Thoracic aorta (tissue), 2 donors: Measurements from ENCODE around the gene CHDH. TPM values are rescaled to one million over a fixed set of nuclear protein-coding genes. Genes with fewer than 3 reads are reported as not detected.

Experiments
- ATAC-seq: fragments of 150-250 bp; one replicate; pipeline ENCODE4 v1.8.0; 2017; ENCODE audit warnings: low read depth; ENCODE audit not compliant: insufficient number of reproducible peaks, low FRiP score
- DNase-seq: peaks from one replicate; pipeline ENCODE4 v3.0.0-alpha.2; 2020; ENCODE audit warnings: low spot score
- H3K27ac ChIP-seq, 2 donors: fragments of 200-600 bp; sonication (generic); 1 replicate in 1 of 2; 2 replicates in 1 of 2; pipeline ENCODE4 v1.5.1; 2016; ENCODE audit warnings: mild to moderate bottlenecking in 2 of 2, moderate library complexity in 2 of 2
- H3K27me3 ChIP-seq: fragments of 200-600 bp; sonication (generic); replicated peaks from 2 replicates; pipeline ENCODE4 v1.6.0; 2016; ENCODE audit warnings: mild to moderate bottlenecking; ENCODE audit not compliant: insufficient read depth
- H3K36me3 ChIP-seq: fragments of 200-600 bp; sonication (generic); one replicate; pipeline ENCODE4 v1.5.1; 2016
- H3K4me1 ChIP-seq, 2 donors: fragments of 200-600 bp; sonication (generic); 1 replicate in 1 of 2; 2 replicates in 1 of 2; pipeline versions ENCODE4 v1.5.1 to v1.6.0; 2016; ENCODE audit warnings: low read depth in 2 of 2, mild to moderate bottlenecking in 1 of 2; ENCODE audit not compliant: control insufficient read depth in 1 of 2
- H3K4me3 ChIP-seq: fragments of 200-600 bp; sonication (generic); 2 replicates; pipeline ENCODE4 v1.5.1; 2016; ENCODE audit warnings: mild to moderate bottlenecking
- H3K9me3 ChIP-seq: fragments of 200-600 bp; sonication (generic); 2 replicates; pipeline ENCODE4 v1.5.1; 2016
- total RNA-seq, 2 donors: library from RNA; depleted of rRNA; stranded (reverse); fragments of >200 nt; gene quantifications; one replicate each; pipeline versions ENCODE4 v1.1.0 to v1.2.3, GENCODE V29; 2016
- TF ChIP-seq, protein P1 (sequence below): fragments of 200-600 bp; sonication (generic); IDR thresholded peaks from one replicate; pipeline ENCODE4 v1.5.1; 2019; ENCODE audit warnings: antibody characterized with exemption

Gene CHDH
- total RNA-seq, 2 donors from 2014 or later = 0.68 to 8.4 TPM

DNA sequence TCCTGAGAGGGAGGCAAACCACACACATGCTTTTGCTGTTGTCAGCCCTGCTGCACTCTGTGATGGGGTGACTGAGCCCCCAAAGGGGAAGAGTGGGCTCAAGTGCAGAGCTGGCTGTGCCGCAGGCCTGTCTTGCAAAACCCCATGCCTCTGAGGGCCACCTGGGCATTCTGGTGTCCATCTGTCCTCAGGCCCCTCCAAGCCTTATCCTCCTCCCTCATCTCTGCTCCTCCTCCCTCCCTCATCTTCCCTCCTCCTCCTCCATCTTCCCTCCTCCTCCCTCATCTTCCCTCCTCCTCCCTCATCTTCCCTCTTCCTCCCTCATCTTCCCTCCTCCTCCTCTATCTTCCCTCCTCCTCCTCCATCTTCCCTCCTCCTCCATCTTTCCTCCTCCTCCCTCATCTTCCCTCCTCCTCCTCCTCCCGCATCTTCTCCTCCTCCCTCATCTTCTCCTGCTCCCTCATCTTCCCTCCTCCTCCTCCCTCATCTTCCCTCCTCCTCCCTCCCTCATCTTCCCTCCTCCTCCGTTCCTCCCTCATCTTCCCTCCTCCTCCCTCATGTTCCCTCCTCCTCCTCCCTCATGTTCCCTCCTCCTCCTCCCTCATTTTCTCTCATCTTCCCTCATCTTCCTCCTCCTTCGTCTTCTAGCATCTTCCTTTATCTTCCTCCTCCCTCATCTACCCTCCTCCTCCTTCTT lies 40.6 kb downstream of the CHDH start:
- Histone ChIP-seq H3K27me3 (no peaks in the 10 kb centered on the region), H3K36me3 (no peaks in the 10 kb centered on the region), H3K9me3 (no peaks in the 10 kb centered on the region), H3K27ac (no peak overlapping the region), H3K4me3 (no peak overlapping the region), H3K4me1 (peaks cover 0 to 26% of the 10 kb centered on the region in 2 donors)
- TF ChIP-seq, protein P1, sequence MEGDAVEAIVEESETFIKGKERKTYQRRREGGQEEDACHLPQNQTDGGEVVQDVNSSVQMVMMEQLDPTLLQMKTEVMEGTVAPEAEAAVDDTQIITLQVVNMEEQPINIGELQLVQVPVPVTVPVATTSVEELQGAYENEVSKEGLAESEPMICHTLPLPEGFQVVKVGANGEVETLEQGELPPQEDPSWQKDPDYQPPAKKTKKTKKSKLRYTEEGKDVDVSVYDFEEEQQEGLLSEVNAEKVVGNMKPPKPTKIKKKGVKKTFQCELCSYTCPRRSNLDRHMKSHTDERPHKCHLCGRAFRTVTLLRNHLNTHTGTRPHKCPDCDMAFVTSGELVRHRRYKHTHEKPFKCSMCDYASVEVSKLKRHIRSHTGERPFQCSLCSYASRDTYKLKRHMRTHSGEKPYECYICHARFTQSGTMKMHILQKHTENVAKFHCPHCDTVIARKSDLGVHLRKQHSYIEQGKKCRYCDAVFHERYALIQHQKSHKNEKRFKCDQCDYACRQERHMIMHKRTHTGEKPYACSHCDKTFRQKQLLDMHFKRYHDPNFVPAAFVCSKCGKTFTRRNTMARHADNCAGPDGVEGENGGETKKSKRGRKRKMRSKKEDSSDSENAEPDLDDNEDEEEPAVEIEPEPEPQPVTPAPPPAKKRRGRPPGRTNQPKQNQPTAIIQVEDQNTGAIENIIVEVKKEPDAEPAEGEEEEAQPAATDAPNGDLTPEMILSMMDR = no peak
- ATAC-seq (no peak), DNase-seq (no peak)

DNA sequence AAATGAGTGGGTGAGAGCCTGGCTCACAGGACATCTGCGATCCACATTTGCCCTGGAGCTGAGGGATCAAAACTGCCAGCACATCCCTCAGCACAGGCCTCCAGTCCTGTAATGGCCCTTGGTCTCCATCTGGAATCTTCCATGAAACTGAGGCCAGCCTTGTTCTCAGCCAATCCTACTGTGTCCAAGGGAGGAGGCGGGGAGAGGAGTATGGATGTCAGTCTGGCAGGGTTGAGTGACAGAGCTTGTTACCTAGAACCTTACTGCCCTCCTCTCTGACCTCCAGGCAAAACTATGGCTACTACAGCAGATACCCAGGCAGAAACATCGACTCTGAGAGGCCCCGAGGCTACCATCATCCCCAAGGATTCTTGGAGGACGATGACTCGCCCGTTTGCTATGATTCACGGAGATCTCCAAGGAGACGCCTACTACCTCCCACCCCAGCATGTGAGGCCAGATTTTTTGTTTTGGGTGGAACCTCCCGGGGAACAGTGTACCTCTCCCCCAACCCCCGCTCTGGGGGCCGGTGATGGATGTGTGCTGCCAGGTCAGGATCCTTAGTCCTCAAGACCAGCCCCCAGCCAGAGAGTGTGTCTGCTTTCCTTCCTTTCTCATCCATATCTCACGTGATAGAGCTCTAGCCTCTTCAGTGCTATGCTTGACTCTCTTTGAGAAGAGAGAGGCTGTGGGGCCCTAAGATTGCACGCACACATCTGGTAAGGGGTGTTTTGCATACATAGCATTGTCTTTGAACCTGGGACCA lies 41.3 kb downstream of the CHDH start:
- ATAC-seq (no peak), DNase-seq (no peak)
- Histone ChIP-seq H3K4me1 (peaks cover 0 to 26% of the 10 kb centered on the region in 2 donors), H3K36me3 (no peaks in the 10 kb centered on the region), H3K27me3 (no peaks in the 10 kb centered on the region), H3K27ac (no peak overlapping the region), H3K9me3 (no peaks in the 10 kb centered on the region), H3K4me3 (no peak overlapping the region)
- TF ChIP-seq, protein P1 = no peak

DNA sequence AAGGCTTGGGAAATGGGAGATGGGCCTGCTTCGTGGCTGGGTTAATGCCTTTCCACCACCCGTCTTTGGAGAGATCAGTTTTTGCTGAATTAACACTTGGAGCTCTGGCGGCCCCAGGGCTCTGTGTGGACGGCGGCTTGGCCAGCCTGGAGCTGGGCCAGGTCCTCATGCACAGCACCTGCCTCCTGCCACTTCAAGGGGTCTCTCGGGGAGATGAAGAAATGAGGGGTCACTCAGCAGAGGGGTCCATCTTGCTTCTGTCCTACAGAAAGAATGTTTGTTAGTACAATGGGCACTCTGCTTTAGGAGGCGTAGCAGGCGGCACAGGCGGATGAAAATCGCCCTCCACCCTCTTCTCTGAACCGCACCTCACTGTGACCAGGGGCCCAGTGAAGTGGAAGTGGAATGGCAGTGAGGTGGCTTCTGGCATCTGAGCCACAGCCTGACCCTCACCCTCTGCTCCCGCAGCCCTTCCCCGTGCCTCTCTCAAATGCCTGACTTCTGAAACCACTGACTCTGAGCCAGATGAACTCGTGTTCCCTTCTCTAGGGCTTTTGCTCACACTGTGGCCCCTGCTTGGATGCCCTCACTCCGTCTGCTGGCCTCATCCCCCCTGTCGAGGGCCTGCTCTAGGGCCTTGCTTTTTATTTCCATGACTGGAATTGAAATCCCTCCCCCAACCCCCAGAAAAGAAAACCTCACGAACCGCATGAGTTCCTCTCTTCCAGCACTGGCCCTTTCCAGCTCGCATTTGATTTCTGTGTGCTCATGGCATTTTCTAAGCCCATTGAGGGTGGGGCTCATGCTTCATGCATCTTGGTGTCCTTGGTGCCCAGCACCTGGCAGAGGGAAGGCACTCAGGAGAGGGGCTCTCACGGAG lies 42.2 kb downstream of the CHDH start:
- no peak for ATAC-seq
- H3K4me1 ChIP-seq = peaks cover 0 to 26% of the 10 kb centered on the region in 2 donors
- no peaks in the 10 kb centered on the region for H3K9me3 ChIP-seq
- H3K4me3 ChIP-seq = no peak overlapping the region
- DNase-seq = no peak
- no peaks in the 10 kb centered on the region for H3K36me3 ChIP-seq
- no peak overlapping the region for H3K27ac ChIP-seq
- TF ChIP-seq, protein P1 = no peak
- H3K27me3 ChIP-seq = no peaks in the 10 kb centered on the region

DNA sequence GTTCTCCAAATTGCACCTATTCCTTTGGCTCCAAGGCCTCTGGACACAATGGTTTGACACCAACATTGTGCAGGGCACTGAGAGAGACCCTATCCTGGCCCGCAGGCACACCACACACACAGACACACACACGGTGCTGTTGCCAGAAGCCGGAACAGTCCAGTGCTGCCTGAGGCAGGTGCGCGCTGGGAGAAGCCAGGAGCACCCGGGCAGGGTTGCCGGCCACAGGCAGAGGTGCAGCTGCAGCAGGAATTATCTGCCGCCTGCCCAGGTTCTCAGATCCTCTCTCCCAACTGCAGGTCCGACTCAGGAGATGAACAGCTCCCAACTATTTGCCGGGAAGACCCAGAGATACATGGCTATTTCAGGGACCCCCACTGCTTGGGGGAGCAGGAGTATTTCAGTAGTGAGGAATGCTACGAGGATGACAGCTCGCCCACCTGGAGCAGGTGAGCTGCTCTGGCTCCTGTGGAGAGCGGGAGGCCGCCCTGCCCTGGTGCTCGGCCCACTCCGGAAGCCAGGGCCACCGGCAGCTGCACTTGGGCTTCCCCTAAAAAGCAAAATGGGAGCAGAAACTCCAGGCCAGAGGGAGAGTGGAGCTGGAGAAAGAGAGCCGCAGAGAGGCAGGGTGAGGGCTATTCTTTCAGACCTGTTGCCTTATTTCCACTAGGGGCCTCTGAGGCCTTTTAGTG lies 42.9 kb downstream of the CHDH start:
- ATAC-seq = no peak
- DNase-seq = no peak

More for the DNA sequence above, 42.9 kb downstream of the CHDH start:
- Histone ChIP-seq H3K27ac (no peak overlapping the region), H3K9me3 (no peaks in the 10 kb centered on the region), H3K4me3 (no peak overlapping the region), H3K36me3 (no peaks in the 10 kb centered on the region), H3K4me1 (peaks cover 0 to 26% of the 10 kb centered on the region in 2 donors), H3K27me3 (no peaks in the 10 kb centered on the region)
- TF ChIP-seq, protein P1 = no peak
